HepG2 (cell line): ENCODE results near the gene ZNF396. TPM values are rescaled to one million over a fixed set of nuclear protein-coding genes. Genes with fewer than 3 reads are reported as not detected.

Experiments
- ATAC-seq: fragments of 200-7000 bp; cut with Tn5 transposase; 3 replicates; pipeline ENCODE4 v1.9.1; 2020; ENCODE audit warnings: mild to moderate bottlenecking, moderate library complexity
- BruUV-seq: library from RNA; stranded (reverse); fragments of 400-500 nt; replicated peaks from 2 replicates; lab custom pipeline; 2021; lab: Mats Ljungman, UMichigan
- CTCF ChIA-PET: fragments of 300-600 bp; formaldehyde crosslinking; extraction: SDS; loops from one replicate; lab custom pipeline; 2021; ENCODE audit warnings: low total read pairs, inconsistent platforms, low intra/inter-chr PET ratio; lab: Yijun Ruan, JAX
- POLR2A ChIA-PET: fragments of 350-600 bp; sonication (Branson Sonifier 250); formaldehyde crosslinking; loops from one replicate; lab custom pipeline; 2020; ENCODE audit warnings: antibody characterized with exemption, inconsistent platforms; lab: Yijun Ruan, JAX
- DNase-seq: peaks from one replicate; pipeline ENCODE4 v3.0.0-alpha.2; 2015; ENCODE audit warnings: low spot score
- FAIRE-seq: peaks from 3 replicates; lab custom pipeline; 2011; peaks lifted over from hg19 to GRCh38; lab: Jason Lieb, UNC
- H2AFZ ChIP-seq: one replicate; pipeline ENCODE4 v1.6.1; 2011; ENCODE audit warnings: low read length, inconsistent platforms
- H3K27ac ChIP-seq: fragments of 300-600 bp; 3 replicates; pipeline ENCODE4 v1.8.0; 2011; ENCODE audit warnings: mixed run types, mild to moderate bottlenecking, mixed read lengths, low read length, inconsistent platforms; ENCODE audit not compliant: insufficient read depth; ENCODE audit errors: extremely low read length
- H3K27me3 ChIP-seq, 2 experiments: fragments of 200-600 bp in 1 of 2; 2 replicates in 1 of 2; 3 replicates in 1 of 2; pipeline versions ENCODE4 v1.6.0 to v1.8.0; 2011; ENCODE audit warnings: low read length in 2 of 2, mild to moderate bottlenecking in 2 of 2, moderate library complexity in 2 of 2, inconsistent platforms in 1 of 2; ENCODE audit not compliant: insufficient read depth in 2 of 2, control insufficient read depth in 1 of 2
- H3K36me3 ChIP-seq, 2 experiments: fragments of 200-600 bp in 1 of 2; replicated peaks in 1 of 2; 2 replicates in 1 of 2; 3 replicates in 1 of 2; pipeline versions ENCODE4 v1.5.1 to v1.8.0; 2011; ENCODE audit warnings: low read length in 2 of 2, inconsistent platforms in 1 of 2; ENCODE audit not compliant: insufficient read depth in 2 of 2, control insufficient read depth in 1 of 2
- H3K4me1 ChIP-seq: 2 replicates; pipeline ENCODE4 v1.5.1; 2012; ENCODE audit warnings: low read length, inconsistent platforms; ENCODE audit not compliant: insufficient read depth
- H3K4me2 ChIP-seq: 2 replicates; pipeline ENCODE4 v1.6.0; 2011; ENCODE audit warnings: low read depth, low read length, inconsistent platforms
- H3K4me3 ChIP-seq, 3 experiments: fragments of 200-600 bp in 1 of 3; sonication (generic), shearing (Covaris generic) in 1 of 3; replicated peaks in 1 of 3; 2 replicates each; pipeline ENCODE4 v1.5.1; 2011 to 2016; ENCODE audit warnings: low read length in 3 of 3, inconsistent platforms in 2 of 3, low read depth in 2 of 3, mild to moderate bottlenecking in 2 of 3, control low read depth in 1 of 3, mixed read lengths in 1 of 3; ENCODE audit not compliant: insufficient read depth in 1 of 3
- H3K79me2 ChIP-seq: one replicate; pipeline ENCODE4 v1.6.1; 2011; ENCODE audit warnings: low read length, inconsistent platforms; ENCODE audit not compliant: insufficient read depth
- H3K9ac ChIP-seq: 2 replicates; pipeline ENCODE4 v1.6.0; 2011; ENCODE audit warnings: mild to moderate bottlenecking, low read depth, low read length, inconsistent platforms; ENCODE audit not compliant: insufficient read depth
- H3K9me3 ChIP-seq: 2 replicates; pipeline ENCODE4 v1.5.1; 2012; ENCODE audit warnings: mild to moderate bottlenecking, low read length
- H4K20me1 ChIP-seq: 2 replicates; pipeline ENCODE4 v1.6.0; 2011; ENCODE audit warnings: inconsistent platforms, mild to moderate bottlenecking, low read length, moderate library complexity; ENCODE audit not compliant: insufficient read depth
- CBFB ChIP-seq: sonication (generic); formaldehyde crosslinking; IDR thresholded peaks from 2 replicates; pipeline ENCODE4 v1.4.0; 2020; ENCODE audit warnings: missing genetic modification reagents
- CBX5 ChIP-seq: sonication (generic); formaldehyde crosslinking; IDR thresholded peaks from 2 replicates; pipeline ENCODE4 v1.4.0; 2020; ENCODE audit warnings: missing genetic modification reagents, borderline replicate concordance
- CC2D1A ChIP-seq: sonication (generic); formaldehyde crosslinking; IDR thresholded peaks from 2 replicates; pipeline ENCODE4 v1.8.1; 2023; ENCODE audit warnings: mild to moderate bottlenecking, missing genetic modification reagents
- HNRNPL ChIP-seq: fragments of 200-400 bp; formaldehyde crosslinking; IDR thresholded peaks from 2 replicates; pipeline ENCODE4 v1.6.1; 2017; ENCODE audit warnings: mild to moderate bottlenecking, low read depth, low read length
- NFIC ChIP-seq: IDR thresholded peaks from 2 replicates; pipeline ENCODE4 v1.6.1; 2012; ENCODE audit warnings: mild to moderate bottlenecking, low read length, inconsistent platforms
- RFXANK ChIP-seq: IDR thresholded peaks from 2 replicates; pipeline ENCODE4 v1.6.1; 2016
- ZNF230 ChIP-seq: sonication (generic); formaldehyde crosslinking; IDR thresholded peaks from 2 replicates; pipeline ENCODE4 v1.4.0; 2020; ENCODE audit warnings: mild to moderate bottlenecking, missing genetic modification reagents
- ZNF235 ChIP-seq: sonication (generic); formaldehyde crosslinking; IDR thresholded peaks from 2 replicates; pipeline ENCODE4 v1.8.1; 2023; ENCODE audit warnings: mild to moderate bottlenecking, missing genetic modification reagents, borderline replicate concordance
- ZNF501 ChIP-seq: sonication (generic); formaldehyde crosslinking; IDR thresholded peaks from 2 replicates; pipeline ENCODE4 v1.5.1; 2020; ENCODE audit warnings: mild to moderate bottlenecking, moderate library complexity, missing genetic modification reagents
- ZNF629 ChIP-seq: sonication (generic); formaldehyde crosslinking; conservative IDR thresholded peaks from 2 replicates; pipeline ENCODE4 v1.5.0; 2020; ENCODE audit warnings: missing genetic modification reagents
- ZZZ3 ChIP-seq: sonication (generic); formaldehyde crosslinking; IDR thresholded peaks from 2 replicates; pipeline ENCODE4 v1.4.0; 2020; ENCODE audit warnings: missing genetic modification reagents, mild to moderate bottlenecking, borderline replicate concordance
- WGBS: methylation state at CpG from one replicate; pipeline ENCODE4 v1.1.6; 2017; ENCODE audit warnings: low lambda C conversion rate; 5-methylcytosine and 5-hydroxymethylcytosine counted together
- in situ Hi-C: cut with HindIII; loops from 2 replicates; pipeline ENCODE4 v1.10.0; 2017; ENCODE audit warnings: low pct_unique_long_range_greater_than_20kb; ENCODE audit not compliant: extremely low pct_ligation_motif_present
- intact Hi-C: fragments of 100-400 bp; cut with micrococcal nuclease; formaldehyde crosslinking; loops from one replicate; pipeline ENCODE4 v1.10.0; 2022; ENCODE audit not compliant: unreplicated experiment
- polyA plus RNA-seq, 8 experiments: library from polyadenylated mRNA; depleted of rRNA in 3 of 8; stranded (reverse) in 7 of 8; unstranded in 1 of 8; fragments of >200 nt; fragmentation: Illumina TruSeq in 4 of 8; extraction: Trizol in 4 of 8; gene quantifications; 2 replicates each; pipeline versions ENCODE4 v1.2.1 to v1.2.3, GENCODE V29; 2011 to 2016; ENCODE audit warnings: low read depth in 4 of 8, missing spikeins in 1 of 8, mixed read lengths in 1 of 8; ENCODE audit not compliant: insufficient read depth in 1 of 8
- total RNA-seq, 5 experiments: library from RNA; depleted of rRNA; stranded (reverse); fragments of >200 nt; fragmentation: Illumina TruSeq; extraction: Trizol; gene quantifications; 2 replicates each; pipeline ENCODE4 v1.2.3, GENCODE V29; 2016; ENCODE audit warnings: low read depth in 1 of 5
- TF ChIP-seq, protein P1 (sequence below): sonication (generic); formaldehyde crosslinking; IDR thresholded peaks from 2 replicates; pipeline ENCODE4 v1.9.0; 2022; ENCODE audit warnings: low read depth, missing genetic modification reagents
- TF ChIP-seq, protein P2 (sequence below): sonication (generic); formaldehyde crosslinking; IDR thresholded peaks from 2 replicates; pipeline ENCODE4 v1.5.0; 2020; ENCODE audit warnings: missing genetic modification reagents
- TF ChIP-seq, protein P3 (sequence below): IDR thresholded peaks from 2 replicates; pipeline ENCODE4 v1.6.1; 2018; ENCODE audit warnings: missing genetic modification reagents

Gene ZNF396
- total and polyA plus RNA-seq, 2 of the 13 experiments (the other 11 are each of a cell fraction or from before 2014, with no cell fraction given) = 0.25 to 0.75 TPM

DNA sequence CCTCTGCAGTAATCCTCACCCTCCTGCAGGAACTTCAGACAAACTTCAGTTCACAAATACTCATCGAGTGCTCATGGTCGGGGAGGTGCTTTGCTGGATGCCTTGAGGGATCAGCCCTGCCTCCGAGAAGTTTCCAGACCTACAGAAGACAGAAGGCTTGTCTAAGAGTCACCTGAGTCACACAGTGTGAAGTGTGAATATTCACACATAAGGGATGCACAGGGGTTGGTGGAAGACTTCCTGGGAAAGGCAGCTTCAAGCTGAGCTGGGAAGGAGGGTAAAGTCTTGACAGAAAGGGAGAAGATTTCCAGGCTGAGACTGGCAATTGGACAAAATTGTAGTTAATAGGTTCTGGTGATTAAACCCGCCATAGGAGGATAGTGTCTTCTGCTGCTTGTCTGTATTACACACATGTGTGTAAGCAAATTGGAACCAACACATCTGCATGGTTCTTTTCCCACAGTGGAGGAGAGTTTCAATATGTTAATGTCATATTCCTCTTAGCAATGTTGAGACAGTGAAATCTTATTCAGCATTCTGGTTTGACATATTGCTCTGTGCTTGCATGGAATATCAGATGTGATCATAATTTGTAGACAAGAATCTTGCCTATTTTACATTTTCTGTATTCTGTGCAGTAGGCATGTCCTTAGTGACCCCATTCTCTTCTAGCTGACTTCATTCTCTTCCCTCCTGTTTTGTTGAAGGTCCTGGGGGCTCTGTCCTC, 34.7 kb upstream of the ZNF396 start:
- TF ChIP-seq HNRNPL (no peak), ZNF235 (CRISPR knock-in tag) (no peak), NFIC (no peak), ZNF230 (CRISPR knock-in tag) (no peak), ZZZ3 (CRISPR knock-in tag) (no peak), ZNF629 (CRISPR knock-in tag) (no peak), CBX5 (CRISPR knock-in tag) (no peak), CBFB (CRISPR knock-in tag) (no peak), ZNF501 (CRISPR knock-in tag) (no peak), RFXANK (CRISPR knock-in tag) (no peak), CC2D1A (CRISPR knock-in tag) (no peak)
- TF ChIP-seq, protein P1, sequence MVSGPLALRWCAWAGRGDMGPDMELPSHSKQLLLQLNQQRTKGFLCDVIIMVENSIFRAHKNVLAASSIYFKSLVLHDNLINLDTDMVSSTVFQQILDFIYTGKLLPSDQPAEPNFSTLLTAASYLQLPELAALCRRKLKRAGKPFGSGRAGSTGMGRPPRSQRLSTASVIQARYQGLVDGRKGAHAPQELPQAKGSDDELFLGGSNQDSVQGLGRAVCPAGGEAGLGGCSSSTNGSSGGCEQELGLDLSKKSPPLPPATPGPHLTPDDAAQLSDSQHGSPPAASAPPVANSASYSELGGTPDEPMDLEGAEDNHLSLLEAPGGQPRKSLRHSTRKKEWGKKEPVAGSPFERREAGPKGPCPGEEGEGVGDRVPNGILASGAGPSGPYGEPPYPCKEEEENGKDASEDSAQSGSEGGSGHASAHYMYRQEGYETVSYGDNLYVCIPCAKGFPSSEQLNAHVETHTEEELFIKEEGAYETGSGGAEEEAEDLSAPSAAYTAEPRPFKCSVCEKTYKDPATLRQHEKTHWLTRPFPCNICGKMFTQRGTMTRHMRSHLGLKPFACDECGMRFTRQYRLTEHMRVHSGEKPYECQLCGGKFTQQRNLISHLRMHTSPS = no peak
- TF ChIP-seq, protein P2, sequence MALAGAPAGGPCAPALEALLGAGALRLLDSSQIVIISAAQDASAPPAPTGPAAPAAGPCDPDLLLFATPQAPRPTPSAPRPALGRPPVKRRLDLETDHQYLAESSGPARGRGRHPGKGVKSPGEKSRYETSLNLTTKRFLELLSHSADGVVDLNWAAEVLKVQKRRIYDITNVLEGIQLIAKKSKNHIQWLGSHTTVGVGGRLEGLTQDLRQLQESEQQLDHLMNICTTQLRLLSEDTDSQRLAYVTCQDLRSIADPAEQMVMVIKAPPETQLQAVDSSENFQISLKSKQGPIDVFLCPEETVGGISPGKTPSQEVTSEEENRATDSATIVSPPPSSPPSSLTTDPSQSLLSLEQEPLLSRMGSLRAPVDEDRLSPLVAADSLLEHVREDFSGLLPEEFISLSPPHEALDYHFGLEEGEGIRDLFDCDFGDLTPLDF = no peak
- TF ChIP-seq, protein P3, sequence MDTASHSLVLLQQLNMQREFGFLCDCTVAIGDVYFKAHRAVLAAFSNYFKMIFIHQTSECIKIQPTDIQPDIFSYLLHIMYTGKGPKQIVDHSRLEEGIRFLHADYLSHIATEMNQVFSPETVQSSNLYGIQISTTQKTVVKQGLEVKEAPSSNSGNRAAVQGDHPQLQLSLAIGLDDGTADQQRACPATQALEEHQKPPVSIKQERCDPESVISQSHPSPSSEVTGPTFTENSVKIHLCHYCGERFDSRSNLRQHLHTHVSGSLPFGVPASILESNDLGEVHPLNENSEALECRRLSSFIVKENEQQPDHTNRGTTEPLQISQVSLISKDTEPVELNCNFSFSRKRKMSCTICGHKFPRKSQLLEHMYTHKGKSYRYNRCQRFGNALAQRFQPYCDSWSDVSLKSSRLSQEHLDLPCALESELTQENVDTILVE (CRISPR knock-in tag) = no peak
- no peak overlapping the region for H3K4me2 ChIP-seq
- H3K79me2 ChIP-seq = no peaks in the 10 kb centered on the region
- ChIA-PET POLR2A (no interaction called here), CTCF (no interaction called here)
- in situ Hi-C loops (no loop called here), intact Hi-C loops (no loop called here)
- 82% methylated on average over 4 of the region's 4 CpGs for WGBS
- no peaks in the 10 kb centered on the region for H3K9me3 ChIP-seq
- ATAC-seq (no peak), FAIRE-seq (no peak), DNase-seq (no peak)
- no peaks in the 10 kb centered on the region; a peak in 1 of 5 replicates for H3K27me3 ChIP-seq
- no peak overlapping the region for H3K27ac ChIP-seq
- no peaks in the 10 kb centered on the region for H3K36me3 ChIP-seq
- no peak overlapping the region for H3K9ac ChIP-seq
- peaks cover 22% of the 10 kb centered on the region for H3K4me1 ChIP-seq
- BruUV-seq = no TSS peak
- no peak overlapping the region for H2AFZ ChIP-seq
- no peaks in the 10 kb centered on the region for H4K20me1 ChIP-seq
- no peak overlapping the region for H3K4me3 ChIP-seq
